ENCODE results near the gene NTSR1.

GRCh38 chr20:62691487-62691886 lies 17.1 kb upstream of the NTSR1 start:
- TF ChIP-seq CTCF (IDR thresholded peaks at IDR 0.05) (no peak), POLR2AphosphoS5 (IDR thresholded peaks at IDR 0.05; ENCODE audit: low read depth, low read length) (no peak), SIN3A (IDR thresholded peaks at IDR 0.05; ENCODE audit: borderline replicate concordance, insufficient read depth, low read depth, low read length) (no peak), REST (IDR thresholded peaks at IDR 0.05; ENCODE audit: insufficient read depth in 1 of 2, low read depth in 2 of 2, low read length in 1 of 2) (no peak)

All from Panc1 (cell line).